PC-3 (cell line): ENCODE results near the gene PTGS2.
"Not testable (repeated sequence)": the region's sequence is repeated elsewhere in the genome, so short reads cannot be mapped to it uniquely, and the experiment has no call there.

Source experiments
- CTCF ChIP-seq: fragments of 300-600 bp; sonication (generic); conservative IDR thresholded peaks from 2 replicates; pipeline ENCODE4 v1.5.1; 2017; ENCODE audit warnings: antibody characterized with exemption, low read depth, mild to moderate bottlenecking, low read length
- EZH2phosphoT487 ChIP-seq: fragments of 300-600 bp; sonication (generic); IDR thresholded peaks from 2 replicates; pipeline ENCODE4 v1.6.1; 2018; ENCODE audit warnings: mild to moderate bottlenecking, antibody characterized with exemption, low read length, borderline replicate concordance

GRCh38 chr1:186669784-186670183 is 10.4 kb downstream of the PTGS2 start:
- TF ChIP-seq CTCF, EZH2phosphoT487: not testable (repeated sequence)
